Measurements from ENCODE around the gene CCDC47.

CCDC47 gene

DNA sequence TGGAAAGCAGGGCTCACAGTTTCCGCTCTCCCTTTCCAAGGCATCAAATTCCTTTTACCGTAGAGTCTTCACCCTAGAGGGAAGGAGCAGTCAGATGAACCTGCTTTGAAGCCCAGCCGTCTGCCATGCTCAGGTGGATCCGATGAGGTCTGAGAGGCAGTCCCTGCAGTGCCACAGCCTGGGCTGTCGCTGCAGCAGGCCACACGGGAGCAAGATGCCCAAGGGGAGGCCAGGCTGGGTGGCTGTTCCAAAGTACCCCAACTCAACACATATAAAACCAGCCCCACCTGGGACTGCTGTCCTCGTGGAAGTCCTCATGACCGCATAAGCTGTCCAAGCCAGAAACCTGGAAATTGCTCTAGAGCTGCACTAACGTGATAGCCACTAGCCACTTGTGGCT lies 68.6 kb downstream of the CCDC47 start:
- no peaks in the 10 kb centered on the region for H3K27me3 ChIP-seq (ENCODE audit: insufficient read depth, low read depth)
- no peak overlapping the region for H2AFZ ChIP-seq (ENCODE audit: low read depth)
- TF ChIP-seq, protein P1, sequence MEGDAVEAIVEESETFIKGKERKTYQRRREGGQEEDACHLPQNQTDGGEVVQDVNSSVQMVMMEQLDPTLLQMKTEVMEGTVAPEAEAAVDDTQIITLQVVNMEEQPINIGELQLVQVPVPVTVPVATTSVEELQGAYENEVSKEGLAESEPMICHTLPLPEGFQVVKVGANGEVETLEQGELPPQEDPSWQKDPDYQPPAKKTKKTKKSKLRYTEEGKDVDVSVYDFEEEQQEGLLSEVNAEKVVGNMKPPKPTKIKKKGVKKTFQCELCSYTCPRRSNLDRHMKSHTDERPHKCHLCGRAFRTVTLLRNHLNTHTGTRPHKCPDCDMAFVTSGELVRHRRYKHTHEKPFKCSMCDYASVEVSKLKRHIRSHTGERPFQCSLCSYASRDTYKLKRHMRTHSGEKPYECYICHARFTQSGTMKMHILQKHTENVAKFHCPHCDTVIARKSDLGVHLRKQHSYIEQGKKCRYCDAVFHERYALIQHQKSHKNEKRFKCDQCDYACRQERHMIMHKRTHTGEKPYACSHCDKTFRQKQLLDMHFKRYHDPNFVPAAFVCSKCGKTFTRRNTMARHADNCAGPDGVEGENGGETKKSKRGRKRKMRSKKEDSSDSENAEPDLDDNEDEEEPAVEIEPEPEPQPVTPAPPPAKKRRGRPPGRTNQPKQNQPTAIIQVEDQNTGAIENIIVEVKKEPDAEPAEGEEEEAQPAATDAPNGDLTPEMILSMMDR (conservative IDR thresholded peaks at IDR 0.05; ENCODE audit: low read depth, low read length): no peak
- H4K20me1 ChIP-seq (ENCODE audit: insufficient read depth): no peaks in the 10 kb centered on the region
- no peaks in the 10 kb centered on the region for H3K36me3 ChIP-seq (ENCODE audit: insufficient read depth)
- no peak overlapping the region for H3K4me2 ChIP-seq
- H3K9ac ChIP-seq: no peak overlapping the region
- H3K79me2 ChIP-seq (ENCODE audit: insufficient read depth, low read depth): peaks cover 7% of the 10 kb centered on the region
- H3K4me1 ChIP-seq (ENCODE audit: low read depth, poor library complexity, severe bottlenecking): peaks cover 9% of the 10 kb centered on the region
- H3K4me3 ChIP-seq (IDR thresholded peaks at IDR 0.05; ENCODE audit: insufficient read depth, low read depth, low read length): no peak overlapping the region
- H3K27ac ChIP-seq: no peak overlapping the region

DNA sequence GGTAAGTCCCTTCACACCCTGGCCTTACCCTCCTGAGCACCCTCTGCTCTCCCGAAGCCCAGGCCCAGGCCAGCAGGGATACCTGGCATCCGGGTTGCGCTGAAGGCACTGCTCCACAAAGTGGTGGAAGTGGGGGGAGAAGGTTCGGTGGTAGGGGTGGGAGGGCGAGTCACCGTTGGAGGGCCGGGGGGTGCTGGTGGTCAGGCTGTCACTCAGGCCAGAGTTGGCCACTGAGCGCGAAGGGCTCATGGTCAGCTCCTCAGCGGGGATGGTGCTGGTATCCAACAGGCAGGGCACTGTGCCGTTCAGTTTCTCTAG lies 69.2 kb downstream of the CCDC47 start:
- TF ChIP-seq, protein P1 (conservative IDR thresholded peaks at IDR 0.05; ENCODE audit: low read depth, low read length): no peak
- Histone ChIP-seq H4K20me1 (ENCODE audit: insufficient read depth) (no peaks in the 10 kb centered on the region), H3K9ac (no peak overlapping the region), H2AFZ (ENCODE audit: low read depth) (no peak overlapping the region), H3K4me1 (ENCODE audit: low read depth, poor library complexity, severe bottlenecking) (peaks cover 10% of the 10 kb centered on the region), H3K4me3 (IDR thresholded peaks at IDR 0.05; ENCODE audit: insufficient read depth, low read depth, low read length) (no peak overlapping the region), H3K36me3 (ENCODE audit: insufficient read depth) (no peaks in the 10 kb centered on the region), H3K27me3 (ENCODE audit: insufficient read depth, low read depth) (no peaks in the 10 kb centered on the region), H3K4me2 (no peak overlapping the region), H3K79me2 (ENCODE audit: insufficient read depth, low read depth) (peaks cover 7% of the 10 kb centered on the region), H3K27ac (no peak overlapping the region)

DNA sequence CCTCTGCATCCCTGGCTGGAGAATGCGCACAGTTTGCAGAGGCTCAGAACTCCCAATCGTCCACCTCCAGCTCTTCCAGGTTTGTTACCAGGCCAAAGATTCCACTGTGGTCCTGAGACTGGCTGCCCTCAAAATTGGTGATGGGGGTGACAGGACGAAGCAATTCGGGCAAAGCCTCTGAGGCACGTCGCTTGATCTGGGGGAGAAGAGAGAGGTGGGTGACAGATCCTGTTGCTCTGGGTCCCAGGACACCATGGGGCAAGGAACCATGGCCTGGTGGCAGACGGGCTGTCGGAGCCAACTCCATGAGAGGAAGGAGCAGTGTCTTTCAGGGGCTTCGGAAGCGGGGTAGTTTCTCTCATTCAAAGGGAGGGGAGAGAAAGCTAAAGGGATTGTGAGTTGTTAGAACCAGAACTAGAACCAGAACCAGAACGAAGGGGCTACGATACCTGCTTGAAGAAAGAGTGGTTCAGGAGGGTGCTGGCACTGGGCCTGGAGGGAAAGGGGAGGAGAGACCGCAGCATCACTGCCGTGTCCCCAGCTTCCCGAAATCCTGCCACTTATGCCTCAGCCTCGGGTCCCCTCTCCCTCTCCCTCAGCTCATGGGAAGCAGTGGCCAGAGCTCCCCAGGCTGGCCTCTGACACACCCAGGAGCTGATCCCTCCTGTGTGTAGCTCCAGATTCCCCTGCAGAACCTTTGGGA lies 69.7 kb downstream of the CCDC47 start:
- Histone ChIP-seq H3K9ac (no peak overlapping the region), H2AFZ (ENCODE audit: low read depth) (no peak overlapping the region), H3K36me3 (ENCODE audit: insufficient read depth) (no peaks in the 10 kb centered on the region), H3K4me3 (IDR thresholded peaks at IDR 0.05; ENCODE audit: insufficient read depth, low read depth, low read length) (no peak overlapping the region), H4K20me1 (ENCODE audit: insufficient read depth) (no peaks in the 10 kb centered on the region), H3K79me2 (ENCODE audit: insufficient read depth, low read depth) (peaks cover 7% of the 10 kb centered on the region), H3K4me1 (ENCODE audit: low read depth, poor library complexity, severe bottlenecking) (peaks cover 15% of the 10 kb centered on the region), H3K27ac (no peak overlapping the region), H3K4me2 (no peak overlapping the region), H3K27me3 (ENCODE audit: insufficient read depth, low read depth) (no peaks in the 10 kb centered on the region)
- TF ChIP-seq, protein P1 (conservative IDR thresholded peaks at IDR 0.05; ENCODE audit: low read depth, low read length): no peak

DNA sequence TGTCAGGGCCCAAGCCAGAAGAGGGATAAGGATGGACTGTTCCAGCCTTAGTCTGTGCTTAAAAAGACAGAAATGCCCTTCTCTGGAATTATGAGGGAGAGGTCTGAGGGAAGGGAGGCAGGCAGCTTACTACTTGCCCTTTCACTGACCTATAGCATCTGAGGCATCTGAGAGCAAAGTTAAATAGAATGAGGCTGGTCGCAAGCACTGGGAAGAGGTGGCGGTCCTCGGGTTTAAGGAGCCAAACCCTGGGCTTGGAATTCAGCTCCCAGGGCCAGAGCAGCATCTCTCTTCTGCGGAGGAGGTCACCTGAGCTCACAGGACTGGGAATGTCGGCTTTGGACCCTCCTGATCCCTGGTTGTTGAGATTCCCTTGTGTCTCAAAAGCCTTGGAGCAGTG lies 70.4 kb downstream of the CCDC47 start:
- Histone ChIP-seq H3K36me3 (ENCODE audit: insufficient read depth) (no peaks in the 10 kb centered on the region), H3K4me2 (no peak overlapping the region), H4K20me1 (ENCODE audit: insufficient read depth) (no peaks in the 10 kb centered on the region), H2AFZ (ENCODE audit: low read depth) (no peak overlapping the region), H3K9ac (no peak overlapping the region), H3K4me1 (ENCODE audit: low read depth, poor library complexity, severe bottlenecking) (peaks cover 22% of the 10 kb centered on the region), H3K4me3 (IDR thresholded peaks at IDR 0.05; ENCODE audit: insufficient read depth, low read depth, low read length) (no peak overlapping the region), H3K27ac (no peak overlapping the region), H3K27me3 (ENCODE audit: insufficient read depth, low read depth) (no peaks in the 10 kb centered on the region), H3K79me2 (ENCODE audit: insufficient read depth, low read depth) (peaks cover 7% of the 10 kb centered on the region)
- TF ChIP-seq, protein P1 (conservative IDR thresholded peaks at IDR 0.05; ENCODE audit: low read depth, low read length): no peak
